ENCODE data around the gene CCL25.

Gene CCL25

GRCh38 chr19:8045872-8046568, 6.5 kb upstream of the CCL25 start:
- DNase-seq (ENCODE audit: low read depth in 2 of 2) = no peak

- DNase-seq (ENCODE audit: low read depth in 2 of 2) = no peak
Measured at GRCh38 chr19:8046569-8047165, 5.9 kb upstream of the CCL25 start.

- peak; percentile 92 to 97 for DNase-seq (ENCODE audit: low read depth in 2 of 2)
Measured at GRCh38 chr19:8050274-8051096, 2.1 kb upstream of the CCL25 start.

GRCh38 chr19:8054169-8054568, 1.6 kb downstream of the CCL25 start:
- no peak for DNase-seq (ENCODE audit: low read depth in 2 of 2)

GRCh38 chr19:8056533-8056932, 4.0 kb downstream of the CCL25 start:
- DNase-seq (ENCODE audit: low read depth in 2 of 2) = no peak

- no peak for DNase-seq (ENCODE audit: low read depth in 2 of 2)
Measured at GRCh38 chr19:8057545-8058270, 5.1 kb downstream of the CCL25 start.

GRCh38 chr19:8064911-8065874, 12.6 kb downstream of the CCL25 start:
- no peak for DNase-seq (ENCODE audit: low read depth in 2 of 2)

- DNase-seq (ENCODE audit: low read depth in 2 of 2) = no peak
Measured at GRCh38 chr19:8065875-8066261, 13.3 kb downstream of the CCL25 start.

- no peak for DNase-seq (ENCODE audit: low read depth in 2 of 2)
Measured at GRCh38 chr19:8069096-8069973, 16.8 kb downstream of the CCL25 start.

GRCh38 chr19:8071912-8072311, 19.4 kb downstream of the CCL25 start:
- no peak for DNase-seq (ENCODE audit: low read depth in 2 of 2)

- no peak for DNase-seq (ENCODE audit: low read depth in 2 of 2)
Measured at GRCh38 chr19:8074501-8074900, 21.9 kb downstream of the CCL25 start.

GRCh38 chr19:8075158-8076074, 22.9 kb downstream of the CCL25 start:
- no peak for DNase-seq (ENCODE audit: low read depth in 2 of 2)

- DNase-seq (ENCODE audit: low read depth in 2 of 2) = no peak
Measured at GRCh38 chr19:8079988-8080387, 27.4 kb downstream of the CCL25 start.

- DNase-seq (ENCODE audit: low read depth in 2 of 2) = no peak
Measured at GRCh38 chr19:8080832-8081231, 28.3 kb downstream of the CCL25 start.

- DNase-seq (ENCODE audit: low read depth in 2 of 2) = no peak
Measured at GRCh38 chr19:8081569-8082550, 29.3 kb downstream of the CCL25 start.

- no peak for DNase-seq (ENCODE audit: low read depth in 2 of 2)
Measured at GRCh38 chr19:8083141-8083540, 30.6 kb downstream of the CCL25 start.

GRCh38 chr19:8084152-8084551, 31.6 kb downstream of the CCL25 start:
- DNase-seq (ENCODE audit: low read depth in 2 of 2) = no peak
